Upper lobe of left lung (tissue), 4 donors: ENCODE measurements around the gene MRM3.

Experiments
- CTCF ChIP-seq, 6 experiments: fragments of 450-650 bp in 4 of 6; fragments of 200-600 bp in 2 of 6; sonication (generic) in 2 of 6; IDR thresholded peaks; one replicate each; pipeline ENCODE4 v1.5.1; 2016 to 2019; ENCODE audit warnings: antibody characterized with exemption in 6 of 6
- POLR2AphosphoS5 ChIP-seq, 2 donors: sonication (generic); formaldehyde crosslinking; IDR thresholded peaks; one replicate each; pipeline ENCODE4 v1.5.1; 2017; ENCODE audit warnings: antibody characterized with exemption in 2 of 2

GRCh38 chr17:800446-801242 lies 18.5 kb downstream of the MRM3 start:
- TF ChIP-seq CTCF (IDR thresholded peaks at IDR 0.05) (no peak), POLR2AphosphoS5 (IDR thresholded peaks at IDR 0.05) (no peak)
